Measurements from ENCODE around the gene DNAH5.

Gene DNAH5

DNA sequence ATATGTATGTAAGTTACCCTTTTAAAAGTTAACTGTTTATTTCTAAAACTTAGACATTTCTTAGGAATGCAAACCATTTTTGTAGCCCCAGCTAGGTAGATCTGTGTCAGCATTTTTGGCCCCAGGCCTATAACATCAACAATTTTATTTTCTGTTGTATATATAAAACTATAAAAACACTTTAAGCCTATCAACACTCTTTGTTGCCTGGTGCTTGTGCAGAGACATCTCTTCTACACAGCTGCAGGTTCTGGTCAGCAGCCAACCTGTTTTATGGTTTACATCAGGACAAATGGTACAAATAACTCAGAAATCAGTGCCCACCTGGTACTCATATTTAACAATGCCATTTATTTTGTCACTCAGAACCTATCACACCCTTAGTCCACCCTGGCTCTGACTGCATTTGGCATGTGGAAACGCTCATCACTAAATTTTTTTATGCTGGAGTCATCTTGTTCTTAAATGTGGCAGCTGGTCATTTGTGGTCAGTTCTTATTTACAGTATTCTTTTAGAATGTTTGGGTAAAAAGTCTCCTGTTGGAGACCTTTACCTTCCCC, 173.4 kb downstream of the DNAH5 start:
- no peak overlapping the region for H3K4me3 ChIP-seq (ENCODE audit: low read depth, low read length)
- DNase-seq (ENCODE audit: low read depth): no peak
- TF ChIP-seq, protein P1, sequence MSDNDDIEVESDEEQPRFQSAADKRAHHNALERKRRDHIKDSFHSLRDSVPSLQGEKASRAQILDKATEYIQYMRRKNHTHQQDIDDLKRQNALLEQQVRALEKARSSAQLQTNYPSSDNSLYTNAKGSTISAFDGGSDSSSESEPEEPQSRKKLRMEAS (IDR thresholded peaks at IDR 0.05; ENCODE audit: low read depth, low read length): no peak

DNA sequence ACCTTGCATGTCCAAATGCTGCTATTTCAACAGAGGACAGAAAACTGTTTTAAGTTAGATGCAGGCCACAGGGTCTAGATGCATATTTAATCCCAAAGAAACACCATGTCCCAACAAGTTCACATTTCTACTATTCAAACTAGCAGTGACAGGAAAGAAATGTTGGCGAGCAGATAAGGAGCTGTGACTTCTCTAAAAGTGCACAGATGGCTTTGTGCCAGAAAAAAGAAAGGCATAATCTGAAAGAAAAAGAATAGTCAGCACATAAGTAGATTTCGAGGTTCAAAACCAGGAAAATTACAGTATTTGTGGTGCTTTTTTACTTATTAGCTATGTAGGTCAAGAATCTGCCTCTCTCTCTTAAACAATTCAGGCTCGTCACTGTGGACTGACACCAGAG, 178.3 kb downstream of the DNAH5 start:
- TF ChIP-seq, protein P2, sequence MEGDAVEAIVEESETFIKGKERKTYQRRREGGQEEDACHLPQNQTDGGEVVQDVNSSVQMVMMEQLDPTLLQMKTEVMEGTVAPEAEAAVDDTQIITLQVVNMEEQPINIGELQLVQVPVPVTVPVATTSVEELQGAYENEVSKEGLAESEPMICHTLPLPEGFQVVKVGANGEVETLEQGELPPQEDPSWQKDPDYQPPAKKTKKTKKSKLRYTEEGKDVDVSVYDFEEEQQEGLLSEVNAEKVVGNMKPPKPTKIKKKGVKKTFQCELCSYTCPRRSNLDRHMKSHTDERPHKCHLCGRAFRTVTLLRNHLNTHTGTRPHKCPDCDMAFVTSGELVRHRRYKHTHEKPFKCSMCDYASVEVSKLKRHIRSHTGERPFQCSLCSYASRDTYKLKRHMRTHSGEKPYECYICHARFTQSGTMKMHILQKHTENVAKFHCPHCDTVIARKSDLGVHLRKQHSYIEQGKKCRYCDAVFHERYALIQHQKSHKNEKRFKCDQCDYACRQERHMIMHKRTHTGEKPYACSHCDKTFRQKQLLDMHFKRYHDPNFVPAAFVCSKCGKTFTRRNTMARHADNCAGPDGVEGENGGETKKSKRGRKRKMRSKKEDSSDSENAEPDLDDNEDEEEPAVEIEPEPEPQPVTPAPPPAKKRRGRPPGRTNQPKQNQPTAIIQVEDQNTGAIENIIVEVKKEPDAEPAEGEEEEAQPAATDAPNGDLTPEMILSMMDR (IDR thresholded peaks at IDR 0.05; ENCODE audit: low read depth, low read length): no peak
- TF ChIP-seq, protein P1 (IDR thresholded peaks at IDR 0.05; ENCODE audit: low read depth, low read length): no peak
- no peak for TF ChIP-seq POLR2A (IDR thresholded peaks at IDR 0.05; ENCODE audit: extremely low read depth, insufficient read length)
- no peak for TF ChIP-seq MYC (IDR thresholded peaks at IDR 0.05; ENCODE audit: low read depth, low read length)
- H3K4me3 ChIP-seq (ENCODE audit: low read depth, low read length): no peak overlapping the region

DNA sequence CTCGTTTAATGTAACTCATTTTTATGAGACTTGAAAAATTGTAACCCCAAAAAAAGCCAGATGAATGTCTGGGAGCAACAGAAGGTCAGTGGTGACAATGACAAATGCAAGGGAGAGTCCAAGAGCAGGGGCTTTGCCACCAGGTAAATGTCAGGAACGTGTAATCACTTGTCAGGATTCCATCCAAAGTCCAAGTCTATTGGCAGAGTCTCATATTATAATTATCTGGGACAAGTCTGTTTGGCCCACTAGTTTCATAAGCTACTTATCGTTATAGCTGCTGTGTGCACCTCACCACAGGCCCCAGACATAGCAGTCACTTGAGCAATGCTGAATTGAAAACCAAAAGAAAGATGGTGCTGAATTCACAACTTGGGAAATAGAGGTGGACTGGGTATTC, 180.8 kb downstream of the DNAH5 start:
- DNase-seq (ENCODE audit: low read depth): no peak
- TF ChIP-seq, protein P1 (IDR thresholded peaks at IDR 0.05; ENCODE audit: low read depth, low read length): no peak
- no peak for TF ChIP-seq MYC (IDR thresholded peaks at IDR 0.05; ENCODE audit: low read depth, low read length)
- TF ChIP-seq POLR2A (IDR thresholded peaks at IDR 0.05; ENCODE audit: extremely low read depth, insufficient read length): no peak
- TF ChIP-seq, protein P2 (IDR thresholded peaks at IDR 0.05; ENCODE audit: low read depth, low read length): no peak
- H3K4me3 ChIP-seq (ENCODE audit: low read depth, low read length): no peak overlapping the region

More for the DNA sequence above, 178.3 kb downstream of the DNAH5 start:
- DNase-seq (ENCODE audit: low read depth): no peak

DNA sequence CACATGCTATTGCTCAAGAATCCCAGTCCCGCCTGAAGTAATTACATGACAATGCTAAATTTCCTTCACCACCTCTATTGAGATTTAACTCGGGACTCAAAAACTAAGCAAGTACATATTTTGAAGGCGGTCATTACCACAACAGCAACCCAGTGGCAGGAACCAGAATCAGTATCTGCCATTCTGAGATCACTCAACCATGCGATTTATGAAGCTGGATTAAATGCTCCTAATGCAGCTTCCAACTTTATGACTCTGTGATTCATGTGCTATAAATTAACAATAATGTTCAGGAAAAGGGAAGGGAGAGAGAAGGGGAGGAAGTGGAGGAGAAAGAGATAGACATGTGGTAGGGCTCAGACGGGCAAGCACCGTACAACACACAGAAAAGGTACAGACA, 194.7 kb downstream of the DNAH5 start:
- TF ChIP-seq MYC (IDR thresholded peaks at IDR 0.05; ENCODE audit: low read depth, low read length) (no peak), POLR2A (IDR thresholded peaks at IDR 0.05; ENCODE audit: extremely low read depth, insufficient read length) (no peak)
- TF ChIP-seq, protein P2 (IDR thresholded peaks at IDR 0.05; ENCODE audit: low read depth, low read length): no peak
- TF ChIP-seq, protein P1 (IDR thresholded peaks at IDR 0.05; ENCODE audit: low read depth, low read length): no peak
- DNase-seq (ENCODE audit: low read depth): no peak
- no peak overlapping the region for H3K4me3 ChIP-seq (ENCODE audit: low read depth, low read length)

DNA sequence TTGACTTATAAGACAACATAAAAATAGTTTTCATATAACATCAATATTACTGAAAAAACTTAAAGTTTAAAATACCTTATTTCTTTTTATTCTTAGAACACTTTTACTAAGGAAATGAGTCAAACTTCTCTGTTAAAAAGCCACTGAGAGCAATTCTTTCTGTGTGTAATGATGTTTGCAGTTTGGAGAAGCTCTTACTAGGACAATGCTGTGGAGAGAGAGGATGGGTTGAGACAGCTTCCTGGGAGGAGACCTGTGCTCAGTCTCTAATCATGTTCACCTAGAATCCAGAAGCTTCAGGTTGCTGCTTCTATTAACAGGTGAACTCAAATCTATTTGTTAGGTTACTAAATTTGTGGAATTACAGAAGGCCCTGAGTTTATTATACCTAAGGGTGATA, 198.5 kb downstream of the DNAH5 start:
- DNase-seq (ENCODE audit: low read depth): no peak
- TF ChIP-seq MYC (IDR thresholded peaks at IDR 0.05; ENCODE audit: low read depth, low read length) (no peak), POLR2A (IDR thresholded peaks at IDR 0.05; ENCODE audit: extremely low read depth, insufficient read length) (no peak)
- TF ChIP-seq, protein P2 (IDR thresholded peaks at IDR 0.05; ENCODE audit: low read depth, low read length): no peak
- TF ChIP-seq, protein P1 (IDR thresholded peaks at IDR 0.05; ENCODE audit: low read depth, low read length): no peak
- H3K4me3 ChIP-seq (ENCODE audit: low read depth, low read length): no peak overlapping the region

DNA sequence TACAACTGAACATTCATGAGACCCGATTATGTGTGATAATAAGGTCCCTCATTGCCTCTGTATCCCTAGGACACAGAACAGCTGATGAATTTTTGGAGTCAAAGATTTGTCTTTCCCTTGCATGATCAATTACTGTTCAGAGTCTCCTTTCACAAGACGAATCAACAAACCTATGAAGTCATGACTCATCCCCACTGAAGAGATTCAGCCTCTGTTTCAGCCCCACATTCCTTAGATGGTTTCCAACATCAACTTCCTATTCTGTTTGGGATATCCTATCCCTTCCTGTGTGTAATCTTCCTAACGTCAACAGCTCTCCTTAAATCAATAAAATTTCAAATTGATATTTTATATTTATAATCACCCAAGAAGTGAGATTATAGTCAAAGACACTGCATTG, 199.0 kb downstream of the DNAH5 start:
- TF ChIP-seq, protein P1 (IDR thresholded peaks at IDR 0.05; ENCODE audit: low read depth, low read length): no peak
- no peak for TF ChIP-seq POLR2A (IDR thresholded peaks at IDR 0.05; ENCODE audit: extremely low read depth, insufficient read length)
- TF ChIP-seq, protein P2 (IDR thresholded peaks at IDR 0.05; ENCODE audit: low read depth, low read length): no peak
- H3K4me3 ChIP-seq (ENCODE audit: low read depth, low read length): no peak overlapping the region
- DNase-seq (ENCODE audit: low read depth): no peak

Measured in NB4 (cell line).